ENCODE data around the gene TMEM250.

Gene TMEM250

GRCh38 chr9:136081826-136082495 is 36.7 kb downstream of the TMEM250 start:
- H3K9ac ChIP-seq (ENCODE audit: low read length), result no peak overlapping the region
- no peaks in the 10 kb centered on the region for H3K36me3 ChIP-seq (ENCODE audit: control insufficient read depth, low read depth, low read length)
- no peaks in the 10 kb centered on the region for H3K9me3 ChIP-seq (ENCODE audit: control insufficient read depth, low read depth, low read length)
- no peaks in the 10 kb centered on the region for H3K27me3 ChIP-seq (ENCODE audit: control insufficient read depth, insufficient read depth, low read length)
- no peak overlapping the region for H3K4me3 ChIP-seq (ENCODE audit: low read length)
- no peaks in the 10 kb centered on the region for H3K4me1 ChIP-seq (ENCODE audit: control insufficient read depth, low read depth, low read length)
- no peak overlapping the region for H3K27ac ChIP-seq (ENCODE audit: low read length)

- H3K4me3 ChIP-seq (ENCODE audit: low read length), result no peak overlapping the region
- H3K9ac ChIP-seq (ENCODE audit: low read length), result no peak overlapping the region
- H3K9me3 ChIP-seq (ENCODE audit: control insufficient read depth, low read depth, low read length), result no peaks in the 10 kb centered on the region
- H3K4me1 ChIP-seq (ENCODE audit: control insufficient read depth, low read depth, low read length), result no peaks in the 10 kb centered on the region
- H3K36me3 ChIP-seq (ENCODE audit: control insufficient read depth, low read depth, low read length), result no peaks in the 10 kb centered on the region
- H3K27me3 ChIP-seq (ENCODE audit: control insufficient read depth, insufficient read depth, low read length), result no peaks in the 10 kb centered on the region
- no peak overlapping the region for H3K27ac ChIP-seq (ENCODE audit: low read length)
Observed at GRCh38 chr9:136081113-136081825, 37.4 kb downstream of the TMEM250 start.

- no peaks in the 10 kb centered on the region for H3K27me3 ChIP-seq (ENCODE audit: control insufficient read depth, insufficient read depth, low read length)
- no peak overlapping the region for H3K9ac ChIP-seq (ENCODE audit: low read length)
- H3K9me3 ChIP-seq (ENCODE audit: control insufficient read depth, low read depth, low read length), result no peaks in the 10 kb centered on the region
Observed at GRCh38 chr9:136080716-136081112, 38.0 kb downstream of the TMEM250 start.

GRCh38 chr9:136079916-136080246 is 38.8 kb downstream of the TMEM250 start:
- Histone ChIP-seq H3K9me3 (ENCODE audit: control insufficient read depth, low read depth, low read length) (no peaks in the 10 kb centered on the region), H3K36me3 (ENCODE audit: control insufficient read depth, low read depth, low read length) (no peaks in the 10 kb centered on the region), H3K4me1 (ENCODE audit: control insufficient read depth, low read depth, low read length) (no peaks in the 10 kb centered on the region), H3K9ac (ENCODE audit: low read length) (no peak overlapping the region), H3K27ac (ENCODE audit: low read length) (no peak overlapping the region), H3K27me3 (ENCODE audit: control insufficient read depth, insufficient read depth, low read length) (no peaks in the 10 kb centered on the region), H3K4me3 (ENCODE audit: low read length) (no peak overlapping the region)

More at GRCh38 chr9:136080716-136081112, 38.0 kb downstream of the TMEM250 start:
- no peak overlapping the region for H3K4me3 ChIP-seq (ENCODE audit: low read length)
- no peaks in the 10 kb centered on the region for H3K4me1 ChIP-seq (ENCODE audit: control insufficient read depth, low read depth, low read length)
- H3K36me3 ChIP-seq (ENCODE audit: control insufficient read depth, low read depth, low read length), result no peaks in the 10 kb centered on the region
- no peak overlapping the region for H3K27ac ChIP-seq (ENCODE audit: low read length)

GRCh38 chr9:136079211-136079915 is 39.3 kb downstream of the TMEM250 start:
- H3K4me1 ChIP-seq (ENCODE audit: control insufficient read depth, low read depth, low read length), result no peaks in the 10 kb centered on the region
- no peaks in the 10 kb centered on the region for H3K36me3 ChIP-seq (ENCODE audit: control insufficient read depth, low read depth, low read length)
- no peaks in the 10 kb centered on the region for H3K9me3 ChIP-seq (ENCODE audit: control insufficient read depth, low read depth, low read length)
- no peaks in the 10 kb centered on the region for H3K27me3 ChIP-seq (ENCODE audit: control insufficient read depth, insufficient read depth, low read length)
- no peak overlapping the region for H3K27ac ChIP-seq (ENCODE audit: low read length)
- no peak overlapping the region for H3K9ac ChIP-seq (ENCODE audit: low read length)
- no peak overlapping the region for H3K4me3 ChIP-seq (ENCODE audit: low read length)

- no peaks in the 10 kb centered on the region for H3K36me3 ChIP-seq (ENCODE audit: control insufficient read depth, low read depth, low read length)
- H3K27ac ChIP-seq (ENCODE audit: low read length), result no peak overlapping the region
- no peaks in the 10 kb centered on the region for H3K9me3 ChIP-seq (ENCODE audit: control insufficient read depth, low read depth, low read length)
- H3K9ac ChIP-seq (ENCODE audit: low read length), result no peak overlapping the region
- H3K27me3 ChIP-seq (ENCODE audit: control insufficient read depth, insufficient read depth, low read length), result no peaks in the 10 kb centered on the region
- H3K4me3 ChIP-seq (ENCODE audit: low read length), result no peak overlapping the region
- no peaks in the 10 kb centered on the region for H3K4me1 ChIP-seq (ENCODE audit: control insufficient read depth, low read depth, low read length)
Observed at GRCh38 chr9:136078498-136079011, 40.1 kb downstream of the TMEM250 start.

- Histone ChIP-seq H3K4me1 (ENCODE audit: control insufficient read depth, low read depth, low read length) (no peaks in the 10 kb centered on the region), H3K36me3 (ENCODE audit: control insufficient read depth, low read depth, low read length) (no peaks in the 10 kb centered on the region), H3K27ac (ENCODE audit: low read length) (no peak overlapping the region), H3K27me3 (ENCODE audit: control insufficient read depth, insufficient read depth, low read length) (no peaks in the 10 kb centered on the region), H3K9ac (ENCODE audit: low read length) (no peak overlapping the region), H3K4me3 (ENCODE audit: low read length) (no peak overlapping the region), H3K9me3 (ENCODE audit: control insufficient read depth, low read depth, low read length) (no peaks in the 10 kb centered on the region)
Observed at GRCh38 chr9:136078024-136078423, 40.7 kb downstream of the TMEM250 start.

GRCh38 chr9:136077491-136077890 is 41.2 kb downstream of the TMEM250 start:
- H3K9ac ChIP-seq (ENCODE audit: low read length), result no peak overlapping the region
- no peaks in the 10 kb centered on the region for H3K9me3 ChIP-seq (ENCODE audit: control insufficient read depth, low read depth, low read length)
- H3K4me1 ChIP-seq (ENCODE audit: control insufficient read depth, low read depth, low read length), result no peaks in the 10 kb centered on the region
- no peaks in the 10 kb centered on the region for H3K36me3 ChIP-seq (ENCODE audit: control insufficient read depth, low read depth, low read length)
- no peaks in the 10 kb centered on the region for H3K27me3 ChIP-seq (ENCODE audit: control insufficient read depth, insufficient read depth, low read length)
- no peak overlapping the region for H3K27ac ChIP-seq (ENCODE audit: low read length)
- no peak overlapping the region for H3K4me3 ChIP-seq (ENCODE audit: low read length)

GRCh38 chr9:136075881-136076678 is 42.6 kb downstream of the TMEM250 start:
- no peak overlapping the region for H3K9ac ChIP-seq (ENCODE audit: low read length)
- H3K36me3 ChIP-seq (ENCODE audit: control insufficient read depth, low read depth, low read length), result no peaks in the 10 kb centered on the region
- H3K9me3 ChIP-seq (ENCODE audit: control insufficient read depth, low read depth, low read length), result no peaks in the 10 kb centered on the region
- H3K27ac ChIP-seq (ENCODE audit: low read length), result no peak overlapping the region
- H3K27me3 ChIP-seq (ENCODE audit: control insufficient read depth, insufficient read depth, low read length), result no peaks in the 10 kb centered on the region
- H3K4me1 ChIP-seq (ENCODE audit: control insufficient read depth, low read depth, low read length), result no peaks in the 10 kb centered on the region
- H3K4me3 ChIP-seq (ENCODE audit: low read length), result no peak overlapping the region

GRCh38 chr9:136075134-136075841 is 43.4 kb downstream of the TMEM250 start:
- H3K9ac ChIP-seq (ENCODE audit: low read length), result no peak overlapping the region

GRCh38 chr9:136074706-136075105 is 44.0 kb downstream of the TMEM250 start:
- Histone ChIP-seq H3K4me3 (ENCODE audit: low read length) (no peak overlapping the region), H3K36me3 (ENCODE audit: control insufficient read depth, low read depth, low read length) (no peaks in the 10 kb centered on the region), H3K27me3 (ENCODE audit: control insufficient read depth, insufficient read depth, low read length) (no peaks in the 10 kb centered on the region), H3K9ac (ENCODE audit: low read length) (no peak overlapping the region), H3K9me3 (ENCODE audit: control insufficient read depth, low read depth, low read length) (no peaks in the 10 kb centered on the region), H3K4me1 (ENCODE audit: control insufficient read depth, low read depth, low read length) (no peaks in the 10 kb centered on the region), H3K27ac (ENCODE audit: low read length) (no peak overlapping the region)

More at GRCh38 chr9:136075134-136075841, 43.4 kb downstream of the TMEM250 start:
- Histone ChIP-seq H3K9me3 (ENCODE audit: control insufficient read depth, low read depth, low read length) (no peaks in the 10 kb centered on the region), H3K4me3 (ENCODE audit: low read length) (no peak overlapping the region), H3K27ac (ENCODE audit: low read length) (no peak overlapping the region), H3K4me1 (ENCODE audit: control insufficient read depth, low read depth, low read length) (no peaks in the 10 kb centered on the region), H3K27me3 (ENCODE audit: control insufficient read depth, insufficient read depth, low read length) (no peaks in the 10 kb centered on the region), H3K36me3 (ENCODE audit: control insufficient read depth, low read depth, low read length) (no peaks in the 10 kb centered on the region)

All from iPS-18a (cell line).